ENCODE data around the gene DNM2. TPM values are rescaled to one million over a fixed set of nuclear protein-coding genes. Genes with fewer than 3 reads are reported as not detected.
A peak's percentile ranks its signal among the peaks of the same experiment; 100 is the strongest.

The DNM2 gene
- total and polyA plus RNA-seq, 2 of the 13 experiments (the other 11 are each of a cell fraction or from before 2014, with no cell fraction given), result 41.7 to 59.8 TPM

GRCh38 chr19:10748927-10749434 is 31.1 kb downstream of the DNM2 start (continued):
- TF ChIP-seq ZBTB3 (CRISPR knock-in tag; IDR thresholded peaks at IDR 0.05; ENCODE audit: borderline replicate concordance, low read depth), result peak; percentile 88; the same call in 1 of the 2 replicates
- TF ChIP-seq PAF1 (CRISPR knock-in tag; IDR thresholded peaks at IDR 0.05), result no peak
- TF ChIP-seq ZBTB37 (CRISPR knock-in tag; IDR thresholded peaks at IDR 0.05), result peak; percentile 85
- TF ChIP-seq ARID5B (CRISPR knock-in tag; IDR thresholded peaks at IDR 0.05), result peak; percentile 68
- no peak for TF ChIP-seq ZNF460 (CRISPR knock-in tag; IDR thresholded peaks at IDR 0.05; ENCODE audit: borderline replicate concordance)
- peak; percentile 56; the same call in 1 of the 2 replicates for TF ChIP-seq DMAP1 (CRISPR knock-in tag; IDR thresholded peaks at IDR 0.05)
- no peak for TF ChIP-seq ZNF784 (CRISPR knock-in tag; IDR thresholded peaks at IDR 0.05; ENCODE audit: borderline replicate concordance)
- no peak for TF ChIP-seq EEA1 (CRISPR knock-in tag; IDR thresholded peaks at IDR 0.05; ENCODE audit: borderline replicate concordance)
- no peak for TF ChIP-seq ATRX (CRISPR knock-in tag; IDR thresholded peaks at IDR 0.05; ENCODE audit: borderline replicate concordance)
- TF ChIP-seq NFE2L1 (CRISPR knock-in tag; IDR thresholded peaks at IDR 0.05; ENCODE audit: borderline replicate concordance), result peak; percentile 89; the same call in 1 of the 2 replicates
- no peak for TF ChIP-seq HNF1A (IDR thresholded peaks at IDR 0.05; ENCODE audit: low read depth)
- TF ChIP-seq HNF1A (CRISPR knock-in tag; IDR thresholded peaks at IDR 0.05; ENCODE audit: borderline replicate concordance), result peak; percentile 14; the same call in 1 of the 2 replicates
- peak in 1 of 2 experiments; percentile 47; a peak in 1 of 4 replicates for TF ChIP-seq EP300 (IDR thresholded peaks at IDR 0.05; ENCODE audit: low read depth in 2 of 2, low read length in 2 of 2)
- TF ChIP-seq EP300 (CRISPR knock-in tag; IDR thresholded peaks at IDR 0.05; ENCODE audit: borderline replicate concordance), result peak; percentile 41; the same call in 1 of the 2 replicates
- 0 out of 2 replicates have a peak, but pooled peaks have one; percentile 30 for TF ChIP-seq NR2F2 (IDR thresholded peaks at IDR 0.05; ENCODE audit: borderline replicate concordance, low read depth)
- no peak for TF ChIP-seq IKZF1 (IDR thresholded peaks at IDR 0.05)
- no peak for TF ChIP-seq ZNF775 (CRISPR knock-in tag; IDR thresholded peaks at IDR 0.05; ENCODE audit: borderline replicate concordance)
- no peak for TF ChIP-seq ZNF44 (CRISPR knock-in tag; IDR thresholded peaks at IDR 0.05)
- no peak for TF ChIP-seq GTF2F1 (IDR thresholded peaks at IDR 0.05; ENCODE audit: low read length)
- no peak for TF ChIP-seq ZNF75D (CRISPR knock-in tag; IDR thresholded peaks at IDR 0.05; ENCODE audit: borderline replicate concordance)

All from HepG2 (cell line).